ENCODE data around the gene L3MBTL3.

The L3MBTL3 gene

DNA sequence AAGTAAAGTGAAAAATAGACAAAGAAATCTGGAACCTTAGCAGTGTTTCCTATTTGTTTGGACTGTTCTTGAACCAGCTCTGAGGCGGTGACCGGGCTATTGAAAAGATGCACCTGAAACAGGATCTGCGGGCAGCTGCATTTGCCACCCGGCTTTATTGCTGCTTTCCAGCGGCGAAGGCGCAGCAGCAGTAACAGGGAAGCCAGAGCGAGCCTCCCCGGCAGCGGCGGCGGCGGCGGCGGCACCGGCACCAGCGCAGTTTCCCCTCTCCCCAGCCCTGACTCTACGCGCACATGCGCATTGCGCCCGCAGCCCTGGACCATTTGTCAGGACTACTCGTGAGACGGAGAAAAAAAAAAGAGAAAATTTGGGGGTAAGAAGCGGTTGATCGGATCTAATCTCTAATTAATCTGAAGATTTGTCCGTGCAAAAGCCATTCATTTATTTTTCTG lies at the start of gene L3MBTL3:
Gene L3MBTL3, plus strand, starts transcription at position 290 of the 452 bp plus-strand sequence. CDS start 24,119 bp downstream, outside the sequence.
- peak; percentile 90 for DNase-seq (ENCODE audit: low read depth)
- peak within 1 kb of the TSS; percentile 81 for H3K4me3 ChIP-seq (ENCODE audit: low read depth, low read length)
- TF ChIP-seq, protein P1, sequence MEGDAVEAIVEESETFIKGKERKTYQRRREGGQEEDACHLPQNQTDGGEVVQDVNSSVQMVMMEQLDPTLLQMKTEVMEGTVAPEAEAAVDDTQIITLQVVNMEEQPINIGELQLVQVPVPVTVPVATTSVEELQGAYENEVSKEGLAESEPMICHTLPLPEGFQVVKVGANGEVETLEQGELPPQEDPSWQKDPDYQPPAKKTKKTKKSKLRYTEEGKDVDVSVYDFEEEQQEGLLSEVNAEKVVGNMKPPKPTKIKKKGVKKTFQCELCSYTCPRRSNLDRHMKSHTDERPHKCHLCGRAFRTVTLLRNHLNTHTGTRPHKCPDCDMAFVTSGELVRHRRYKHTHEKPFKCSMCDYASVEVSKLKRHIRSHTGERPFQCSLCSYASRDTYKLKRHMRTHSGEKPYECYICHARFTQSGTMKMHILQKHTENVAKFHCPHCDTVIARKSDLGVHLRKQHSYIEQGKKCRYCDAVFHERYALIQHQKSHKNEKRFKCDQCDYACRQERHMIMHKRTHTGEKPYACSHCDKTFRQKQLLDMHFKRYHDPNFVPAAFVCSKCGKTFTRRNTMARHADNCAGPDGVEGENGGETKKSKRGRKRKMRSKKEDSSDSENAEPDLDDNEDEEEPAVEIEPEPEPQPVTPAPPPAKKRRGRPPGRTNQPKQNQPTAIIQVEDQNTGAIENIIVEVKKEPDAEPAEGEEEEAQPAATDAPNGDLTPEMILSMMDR (conservative IDR thresholded peaks at IDR 0.05; ENCODE audit: low read depth, low read length), result no peak

DNA sequence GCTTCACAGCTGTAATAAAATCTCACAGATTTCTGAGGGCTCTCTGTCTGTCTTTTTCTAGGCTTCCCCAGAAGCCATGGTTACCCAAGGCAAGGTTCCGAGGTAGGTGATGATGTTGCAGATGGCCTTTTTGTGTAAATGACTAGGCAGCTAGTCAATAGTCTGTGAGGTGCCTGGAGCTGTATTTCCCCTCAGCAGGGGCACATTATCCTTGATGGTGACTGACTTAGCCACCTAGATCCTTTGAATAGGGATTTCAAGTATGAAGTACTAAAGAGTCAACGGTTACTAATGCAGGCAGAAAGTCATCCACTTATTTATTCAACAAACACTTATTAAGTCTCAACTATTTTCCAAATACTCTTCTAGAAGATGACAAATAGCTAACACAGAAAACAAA lies 49.3 kb upstream of the L3MBTL3 start:
- TF ChIP-seq, protein P1 (conservative IDR thresholded peaks at IDR 0.05; ENCODE audit: low read depth, low read length), result no peak
- H3K4me3 ChIP-seq (ENCODE audit: low read depth, low read length), result no peak overlapping the region
- DNase-seq (ENCODE audit: low read depth), result no peak

DNA sequence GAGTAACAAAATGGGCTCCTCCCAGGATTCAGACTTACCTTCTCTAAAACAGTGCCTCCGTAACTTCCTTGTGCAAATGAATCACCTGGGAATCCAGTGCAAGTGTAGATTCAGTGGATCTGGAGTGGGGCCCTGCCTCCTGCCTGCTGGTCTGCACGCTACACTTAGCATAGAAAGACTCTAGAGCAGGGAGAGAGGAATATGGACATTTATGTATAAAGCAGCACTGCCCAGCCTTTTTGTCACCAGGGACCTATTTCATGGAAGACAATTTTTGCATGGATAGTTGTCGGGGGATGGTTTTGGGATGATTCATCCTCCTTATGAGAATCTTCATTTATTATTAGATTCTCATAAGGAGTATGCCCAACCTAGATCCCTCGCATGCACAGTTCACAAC lies 42.3 kb upstream of the L3MBTL3 start:
- no peak for DNase-seq (ENCODE audit: low read depth)
- no peak overlapping the region for H3K4me3 ChIP-seq (ENCODE audit: low read depth, low read length)
- TF ChIP-seq, protein P1 (conservative IDR thresholded peaks at IDR 0.05; ENCODE audit: low read depth, low read length), result no peak

DNA sequence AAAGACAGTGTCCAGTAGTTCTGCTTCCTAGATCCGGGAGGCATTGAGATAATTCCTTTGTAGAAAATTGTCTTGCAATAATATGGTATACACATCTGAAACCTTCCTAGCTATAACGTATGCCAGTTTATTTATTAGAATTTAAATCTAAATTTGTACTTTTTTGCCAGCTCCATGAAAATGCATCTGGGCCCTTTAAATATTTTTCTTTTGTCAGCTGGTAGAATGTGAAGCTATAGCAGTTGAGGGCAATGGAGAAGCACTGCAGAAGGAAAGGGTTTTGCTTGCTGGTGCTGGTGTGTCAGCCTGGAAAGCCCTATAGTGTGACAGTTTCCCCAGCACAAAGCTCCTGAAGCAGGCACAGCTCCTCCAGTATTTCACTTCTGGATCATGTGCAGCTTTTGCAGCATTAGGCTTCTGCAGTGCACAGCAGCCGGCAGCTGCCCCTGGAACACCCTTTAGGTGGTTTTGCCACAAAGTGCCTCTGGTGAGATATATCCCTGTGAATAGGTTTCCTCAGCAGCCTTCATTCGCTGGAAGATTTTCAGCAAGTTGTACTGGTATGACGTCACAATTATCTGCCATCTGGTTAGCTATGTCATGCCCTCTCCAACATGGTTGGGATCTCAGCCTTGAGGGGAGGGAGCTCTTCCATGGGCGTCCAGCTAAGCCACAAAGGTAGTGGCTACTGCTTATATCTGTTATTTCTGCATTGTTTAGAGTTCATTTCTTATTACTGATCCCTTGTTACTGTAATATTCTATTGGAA lies 40.0 kb upstream of the L3MBTL3 start:
- no peak for DNase-seq (ENCODE audit: low read depth)
- no peak overlapping the region for H3K4me3 ChIP-seq (ENCODE audit: low read depth, low read length)
- TF ChIP-seq, protein P1 (conservative IDR thresholded peaks at IDR 0.05; ENCODE audit: low read depth, low read length), result no peak

DNA sequence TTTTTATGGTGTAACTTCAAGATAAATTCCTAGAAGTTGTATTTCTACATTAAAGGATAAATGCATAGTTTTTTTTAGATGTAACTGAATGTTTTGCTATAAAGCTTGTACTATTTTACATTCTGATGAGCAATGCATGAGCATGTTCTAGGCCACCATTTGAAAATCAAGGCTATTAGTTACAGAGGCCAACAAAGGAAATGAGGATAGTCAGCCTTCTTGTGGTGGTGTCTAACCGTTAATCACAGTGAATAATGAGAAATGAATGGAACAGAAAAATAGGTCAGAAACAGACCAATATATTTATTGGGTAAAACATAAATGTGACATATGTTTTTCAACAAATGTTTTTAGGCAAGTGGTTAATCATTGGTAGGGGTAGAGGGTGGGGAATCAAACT lies 37.6 kb upstream of the L3MBTL3 start:
- no peak for DNase-seq (ENCODE audit: low read depth)
- TF ChIP-seq, protein P1 (conservative IDR thresholded peaks at IDR 0.05; ENCODE audit: low read depth, low read length), result no peak
- H3K4me3 ChIP-seq (ENCODE audit: low read depth, low read length), result no peak overlapping the region

DNA sequence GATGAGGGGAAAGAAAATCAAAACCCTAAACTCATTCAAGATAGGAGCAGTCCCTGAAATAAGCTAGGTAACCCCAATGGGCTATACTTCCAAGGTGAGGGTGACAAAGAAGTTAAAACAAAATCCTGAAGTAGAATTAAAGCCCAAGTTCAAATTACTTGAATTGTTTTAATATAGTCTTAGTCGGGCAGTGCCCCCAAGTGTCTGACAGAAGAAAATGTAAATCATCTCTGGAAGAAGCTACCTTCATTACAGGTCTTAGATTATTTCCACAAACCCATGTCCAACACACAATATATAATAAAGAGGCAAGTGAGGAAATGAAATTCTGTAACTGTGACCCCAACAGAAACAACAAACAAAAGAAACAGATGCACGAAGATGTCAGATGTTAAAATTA lies 36.8 kb upstream of the L3MBTL3 start:
- H3K4me3 ChIP-seq (ENCODE audit: low read depth, low read length), result no peak overlapping the region
- TF ChIP-seq, protein P1 (conservative IDR thresholded peaks at IDR 0.05; ENCODE audit: low read depth, low read length), result peak; percentile 49
- peak; percentile 55 for DNase-seq (ENCODE audit: low read depth)

DNA sequence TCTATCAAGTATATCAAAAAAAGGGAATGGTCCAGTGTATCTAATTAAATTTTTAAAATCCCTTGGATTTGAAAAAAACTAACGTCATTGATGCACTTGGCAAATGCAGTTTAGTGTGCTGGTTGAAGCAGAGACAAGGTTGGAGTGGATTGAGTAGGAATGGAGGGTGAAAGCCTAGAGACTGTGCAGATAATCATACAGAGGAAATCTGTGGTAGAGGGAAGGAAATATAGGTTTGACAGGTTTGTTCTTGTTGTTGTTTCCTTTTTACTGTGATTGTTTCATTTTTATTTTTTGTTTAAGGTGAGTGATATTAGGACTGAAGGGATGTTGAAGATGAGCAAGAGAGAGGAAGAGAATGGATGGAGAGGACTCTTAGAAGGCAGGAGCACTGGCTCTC lies 29.0 kb upstream of the L3MBTL3 start:
- TF ChIP-seq, protein P1 (conservative IDR thresholded peaks at IDR 0.05; ENCODE audit: low read depth, low read length), result no peak

More for the DNA sequence above, 29.0 kb upstream of the L3MBTL3 start:
- no peak overlapping the region for H3K4me3 ChIP-seq (ENCODE audit: low read depth, low read length)
- no peak for DNase-seq (ENCODE audit: low read depth)
